ENCODE results near the gene TCF15. TPM values are rescaled to one million over a fixed set of nuclear protein-coding genes. Genes with fewer than 3 reads are reported as not detected.

Gene TCF15
- total and polyA plus RNA-seq, 2 of the 13 experiments (the other 11 are each of a cell fraction or from before 2014, with no cell fraction given): not detected

DNA sequence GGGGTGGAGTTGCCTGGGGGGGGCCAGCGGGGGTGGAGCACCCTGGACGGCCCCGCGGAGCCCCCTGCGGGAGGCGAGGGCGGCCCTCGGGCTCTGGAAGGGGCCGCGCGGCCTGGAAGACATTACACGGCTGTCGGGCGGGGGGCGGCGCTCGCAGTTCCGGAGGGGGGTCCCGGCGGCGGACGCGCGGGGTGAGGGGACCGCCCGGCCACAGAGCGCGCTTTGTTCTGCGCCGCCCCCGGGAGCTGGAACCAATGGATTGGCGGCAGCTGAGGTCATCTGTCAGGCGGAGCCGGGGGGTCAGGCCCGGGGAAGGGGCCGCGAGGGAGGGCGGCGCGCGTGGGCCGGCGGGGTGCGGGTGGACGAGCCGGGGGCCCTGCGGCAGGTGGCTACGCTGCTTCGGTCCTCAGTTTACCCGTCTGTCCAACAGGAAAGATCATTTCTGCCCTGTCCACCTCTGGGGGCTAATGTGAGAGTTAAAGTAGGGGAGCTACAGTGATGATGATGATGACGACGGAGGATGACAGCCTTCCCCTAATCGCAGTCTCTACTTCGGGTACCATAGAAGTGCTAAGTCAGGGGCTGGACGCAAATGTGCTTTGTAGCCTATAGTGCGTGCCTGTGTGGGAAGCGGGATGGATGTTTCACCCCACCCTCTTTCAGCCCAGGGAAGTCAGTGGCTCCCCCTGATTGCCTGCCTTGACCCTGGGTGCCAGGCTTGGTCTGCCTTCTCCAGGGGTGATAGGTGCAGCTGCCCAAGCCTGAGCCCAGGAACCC lies 32.5 kb upstream of the TCF15 start (continued):
- no peak for TF ChIP-seq ZNF567 (CRISPR knock-in tag; IDR thresholded peaks at IDR 0.05; ENCODE audit: borderline replicate concordance)
- no peak; the same call in 1 of the 2 replicates for TF ChIP-seq ZNF230 (CRISPR knock-in tag; IDR thresholded peaks at IDR 0.05)
- TF ChIP-seq ZNF33B (CRISPR knock-in tag; IDR thresholded peaks at IDR 0.05): no peak; the same call in 1 of the 2 replicates
- no peak for TF ChIP-seq ZNF589 (CRISPR knock-in tag; conservative IDR thresholded peaks at IDR 0.05)
- no peak for TF ChIP-seq ZBTB3 (CRISPR knock-in tag; IDR thresholded peaks at IDR 0.05; ENCODE audit: borderline replicate concordance, low read depth)
- no peak for TF ChIP-seq NFE2 (CRISPR knock-in tag; IDR thresholded peaks at IDR 0.05)
- no peak for TF ChIP-seq ZNF263 (CRISPR knock-in tag; IDR thresholded peaks at IDR 0.05)
- TF ChIP-seq, protein P1, sequence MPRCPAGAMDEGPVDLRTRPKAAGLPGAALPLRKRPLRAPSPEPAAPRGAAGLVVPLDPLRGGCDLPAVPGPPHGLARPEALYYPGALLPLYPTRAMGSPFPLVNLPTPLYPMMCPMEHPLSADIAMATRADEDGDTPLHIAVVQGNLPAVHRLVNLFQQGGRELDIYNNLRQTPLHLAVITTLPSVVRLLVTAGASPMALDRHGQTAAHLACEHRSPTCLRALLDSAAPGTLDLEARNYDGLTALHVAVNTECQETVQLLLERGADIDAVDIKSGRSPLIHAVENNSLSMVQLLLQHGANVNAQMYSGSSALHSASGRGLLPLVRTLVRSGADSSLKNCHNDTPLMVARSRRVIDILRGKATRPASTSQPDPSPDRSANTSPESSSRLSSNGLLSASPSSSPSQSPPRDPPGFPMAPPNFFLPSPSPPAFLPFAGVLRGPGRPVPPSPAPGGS (CRISPR knock-in tag; IDR thresholded peaks at IDR 0.05): peak; percentile 80
- no peak for TF ChIP-seq ZNF207 (IDR thresholded peaks at IDR 0.05; ENCODE audit: borderline replicate concordance)
- TF ChIP-seq, protein P2, sequence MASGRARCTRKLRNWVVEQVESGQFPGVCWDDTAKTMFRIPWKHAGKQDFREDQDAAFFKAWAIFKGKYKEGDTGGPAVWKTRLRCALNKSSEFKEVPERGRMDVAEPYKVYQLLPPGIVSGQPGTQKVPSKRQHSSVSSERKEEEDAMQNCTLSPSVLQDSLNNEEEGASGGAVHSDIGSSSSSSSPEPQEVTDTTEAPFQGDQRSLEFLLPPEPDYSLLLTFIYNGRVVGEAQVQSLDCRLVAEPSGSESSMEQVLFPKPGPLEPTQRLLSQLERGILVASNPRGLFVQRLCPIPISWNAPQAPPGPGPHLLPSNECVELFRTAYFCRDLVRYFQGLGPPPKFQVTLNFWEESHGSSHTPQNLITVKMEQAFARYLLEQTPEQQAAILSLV (CRISPR knock-in tag; IDR thresholded peaks at IDR 0.05; ENCODE audit: borderline replicate concordance): peak; percentile 82; the same call in 1 of the 2 replicates
- TF ChIP-seq FOXK1 (CRISPR knock-in tag; IDR thresholded peaks at IDR 0.05; ENCODE audit: borderline replicate concordance, low read depth): no peak
- TF ChIP-seq ELF1 (CRISPR knock-in tag; IDR thresholded peaks at IDR 0.05): no peak
- no peak for TF ChIP-seq RNF2 (conservative IDR thresholded peaks at IDR 0.05; ENCODE audit: low read depth)
- TF ChIP-seq RORA (CRISPR knock-in tag; IDR thresholded peaks at IDR 0.05): no peak
- TF ChIP-seq, protein P3, sequence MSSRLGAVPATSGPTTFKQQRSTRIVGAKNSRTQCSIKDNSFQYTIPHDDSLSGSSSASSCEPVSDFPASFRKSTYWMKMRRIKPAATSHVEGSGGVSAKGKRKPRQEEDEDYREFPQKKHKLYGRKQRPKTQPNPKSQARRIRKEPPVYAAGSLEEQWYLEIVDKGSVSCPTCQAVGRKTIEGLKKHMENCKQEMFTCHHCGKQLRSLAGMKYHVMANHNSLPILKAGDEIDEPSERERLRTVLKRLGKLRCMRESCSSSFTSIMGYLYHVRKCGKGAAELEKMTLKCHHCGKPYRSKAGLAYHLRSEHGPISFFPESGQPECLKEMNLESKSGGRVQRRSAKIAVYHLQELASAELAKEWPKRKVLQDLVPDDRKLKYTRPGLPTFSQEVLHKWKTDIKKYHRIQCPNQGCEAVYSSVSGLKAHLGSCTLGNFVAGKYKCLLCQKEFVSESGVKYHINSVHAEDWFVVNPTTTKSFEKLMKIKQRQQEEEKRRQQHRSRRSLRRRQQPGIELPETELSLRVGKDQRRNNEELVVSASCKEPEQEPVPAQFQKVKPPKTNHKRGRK (CRISPR knock-in tag; IDR thresholded peaks at IDR 0.05): no peak
- TF ChIP-seq SUZ12 (IDR thresholded peaks at IDR 0.05; ENCODE audit: low read depth, low read length): no peak
- no peak for TF ChIP-seq ZNF30 (CRISPR knock-in tag; IDR thresholded peaks at IDR 0.05)
- peak; percentile 82 for TF ChIP-seq CREB1 (IDR thresholded peaks at IDR 0.05)
- TF ChIP-seq CREB1 (CRISPR knock-in tag; IDR thresholded peaks at IDR 0.05): no peak
- TF ChIP-seq, protein P4, sequence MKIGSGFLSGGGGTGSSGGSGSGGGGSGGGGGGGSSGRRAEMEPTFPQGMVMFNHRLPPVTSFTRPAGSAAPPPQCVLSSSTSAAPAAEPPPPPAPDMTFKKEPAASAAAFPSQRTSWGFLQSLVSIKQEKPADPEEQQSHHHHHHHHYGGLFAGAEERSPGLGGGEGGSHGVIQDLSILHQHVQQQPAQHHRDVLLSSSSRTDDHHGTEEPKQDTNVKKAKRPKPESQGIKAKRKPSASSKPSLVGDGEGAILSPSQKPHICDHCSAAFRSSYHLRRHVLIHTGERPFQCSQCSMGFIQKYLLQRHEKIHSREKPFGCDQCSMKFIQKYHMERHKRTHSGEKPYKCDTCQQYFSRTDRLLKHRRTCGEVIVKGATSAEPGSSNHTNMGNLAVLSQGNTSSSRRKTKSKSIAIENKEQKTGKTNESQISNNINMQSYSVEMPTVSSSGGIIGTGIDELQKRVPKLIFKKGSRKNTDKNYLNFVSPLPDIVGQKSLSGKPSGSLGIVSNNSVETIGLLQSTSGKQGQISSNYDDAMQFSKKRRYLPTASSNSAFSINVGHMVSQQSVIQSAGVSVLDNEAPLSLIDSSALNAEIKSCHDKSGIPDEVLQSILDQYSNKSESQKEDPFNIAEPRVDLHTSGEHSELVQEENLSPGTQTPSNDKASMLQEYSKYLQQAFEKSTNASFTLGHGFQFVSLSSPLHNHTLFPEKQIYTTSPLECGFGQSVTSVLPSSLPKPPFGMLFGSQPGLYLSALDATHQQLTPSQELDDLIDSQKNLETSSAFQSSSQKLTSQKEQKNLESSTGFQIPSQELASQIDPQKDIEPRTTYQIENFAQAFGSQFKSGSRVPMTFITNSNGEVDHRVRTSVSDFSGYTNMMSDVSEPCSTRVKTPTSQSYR (CRISPR knock-in tag; IDR thresholded peaks at IDR 0.05; ENCODE audit: borderline replicate concordance): peak; percentile 59; the same call in 1 of the 2 replicates
- TF ChIP-seq FOXC1 (CRISPR knock-in tag; IDR thresholded peaks at IDR 0.05; ENCODE audit: borderline replicate concordance): no peak
- TF ChIP-seq FOSL1 (CRISPR knock-in tag; IDR thresholded peaks at IDR 0.05; ENCODE audit: borderline replicate concordance): no peak
- no peak for TF ChIP-seq FOXJ3 (CRISPR knock-in tag; IDR thresholded peaks at IDR 0.05; ENCODE audit: borderline replicate concordance)

All from HepG2 (cell line).